ENCODE measurements around the gene IGSF3.
"Not testable (repeated sequence)": the region's sequence is repeated elsewhere in the genome, so short reads cannot be mapped to it uniquely, and the experiment has no call there.

IGSF3 gene

DNA sequence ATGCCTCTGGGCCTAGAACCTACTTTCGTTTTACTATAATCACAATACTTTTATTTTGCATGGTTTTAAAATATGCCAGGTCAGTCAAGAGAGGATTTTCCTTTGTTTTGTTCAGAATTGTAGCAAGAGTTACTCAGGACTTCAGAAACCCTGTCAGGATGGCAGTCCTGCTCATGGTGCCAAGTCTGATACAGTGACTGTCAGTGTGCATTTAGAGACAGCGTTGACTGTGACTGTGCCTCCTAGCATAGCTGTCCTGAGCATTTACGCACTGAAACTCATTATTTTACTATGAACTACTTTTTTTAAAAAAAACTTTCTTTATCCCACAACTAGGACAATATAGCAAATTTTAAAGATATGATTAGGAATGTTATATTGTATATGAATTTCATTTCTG, 73.6 kb downstream of the IGSF3 start:
- DNase-seq = not testable (repeated sequence)

DNA sequence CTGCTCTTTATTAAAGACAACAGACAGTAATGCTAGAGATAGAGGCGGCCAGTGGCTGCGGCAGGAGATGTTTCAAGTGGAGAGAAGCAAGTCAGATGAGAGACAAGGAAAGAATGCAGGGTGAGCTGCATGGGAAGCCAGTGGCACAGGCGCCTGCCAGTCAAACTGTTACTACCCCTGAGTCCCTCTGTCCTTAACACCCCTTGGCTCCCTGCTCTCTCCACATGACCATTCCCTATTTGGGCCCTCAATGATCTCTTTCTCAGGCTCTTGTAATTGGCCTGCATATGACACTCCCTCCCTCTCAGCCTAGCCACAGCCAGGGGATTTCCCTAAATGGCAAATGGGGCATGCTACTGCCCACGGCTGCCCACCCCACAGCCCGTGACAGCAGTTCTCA, 74.1 kb downstream of the IGSF3 start:
- DNase-seq = not testable (repeated sequence)

DNA sequence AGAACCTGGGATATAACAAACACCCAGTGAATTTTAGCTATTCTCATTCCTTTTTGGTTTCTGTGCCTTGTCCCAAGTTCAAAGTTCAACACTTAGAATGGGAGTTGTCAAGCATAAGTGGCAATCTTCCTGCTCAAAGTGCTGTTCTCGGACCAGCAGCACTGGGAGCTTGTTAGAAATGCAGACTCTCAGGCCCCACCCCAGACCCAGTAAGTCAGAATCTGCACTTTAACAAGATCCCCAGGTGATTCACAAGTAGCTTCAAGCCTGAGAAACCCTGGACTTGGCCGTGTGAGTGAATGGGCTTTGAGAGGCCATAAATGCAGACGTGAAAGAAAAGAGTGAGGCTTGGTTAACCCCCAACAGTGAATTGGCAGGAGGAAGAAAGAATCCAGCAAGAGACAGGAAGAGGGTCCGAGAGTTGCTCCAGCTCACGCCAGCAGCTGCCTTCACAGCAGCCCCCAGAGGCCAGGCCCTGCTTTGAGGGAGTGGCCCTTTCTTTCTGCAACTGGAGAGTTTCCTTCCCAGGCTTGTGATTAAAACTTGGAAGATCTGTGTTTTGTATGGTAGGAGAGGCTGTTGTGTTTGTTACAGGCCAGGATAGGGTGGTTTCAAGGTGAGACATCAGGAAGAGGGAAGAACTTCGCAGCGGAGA, 75.5 kb downstream of the IGSF3 start:
- not testable (repeated sequence) for DNase-seq

DNA sequence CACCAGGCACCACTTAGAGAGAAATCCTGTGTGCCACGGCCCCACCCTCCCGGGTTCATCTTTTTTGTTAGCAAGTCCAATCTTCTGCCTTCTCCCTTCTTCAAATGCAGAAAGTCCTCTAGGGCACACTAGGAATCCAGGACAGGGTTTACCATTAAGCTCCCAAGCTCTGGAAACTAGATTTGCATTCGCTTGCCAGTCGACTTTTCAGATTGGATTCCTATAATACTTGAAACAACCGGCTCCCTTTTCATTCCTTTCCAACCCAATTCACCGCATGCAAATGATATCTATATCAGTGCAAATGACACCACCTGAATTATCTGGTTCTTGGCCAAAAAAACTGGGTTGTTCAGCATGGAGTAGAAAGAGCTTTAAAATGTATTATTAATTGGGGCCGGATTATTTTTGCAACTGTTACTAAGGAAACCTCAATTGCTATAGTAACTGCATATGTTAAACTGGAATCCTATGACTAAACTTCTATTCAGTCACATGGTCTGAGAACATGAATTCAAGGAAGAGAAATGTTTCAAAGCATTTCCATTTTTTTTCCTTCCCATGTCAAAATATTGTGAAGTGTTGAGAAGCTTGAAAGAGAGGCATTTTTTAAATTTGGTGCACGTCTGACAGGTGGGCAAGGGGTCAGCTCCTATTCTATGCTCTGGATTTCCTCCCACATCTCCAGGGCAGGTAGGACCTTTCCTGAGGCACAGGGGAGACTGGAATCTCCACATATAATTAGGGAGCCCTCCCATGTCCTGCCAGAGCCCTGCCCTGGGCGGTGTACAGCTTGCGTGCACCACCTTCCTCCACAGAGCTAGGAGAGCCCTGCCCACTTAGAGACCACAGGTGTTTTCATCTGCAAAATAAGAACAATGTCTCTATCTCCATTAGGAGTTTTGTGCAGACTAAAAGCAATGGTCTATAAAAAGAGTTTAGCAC, 76.3 kb downstream of the IGSF3 start:
- not testable (repeated sequence) for DNase-seq

DNA sequence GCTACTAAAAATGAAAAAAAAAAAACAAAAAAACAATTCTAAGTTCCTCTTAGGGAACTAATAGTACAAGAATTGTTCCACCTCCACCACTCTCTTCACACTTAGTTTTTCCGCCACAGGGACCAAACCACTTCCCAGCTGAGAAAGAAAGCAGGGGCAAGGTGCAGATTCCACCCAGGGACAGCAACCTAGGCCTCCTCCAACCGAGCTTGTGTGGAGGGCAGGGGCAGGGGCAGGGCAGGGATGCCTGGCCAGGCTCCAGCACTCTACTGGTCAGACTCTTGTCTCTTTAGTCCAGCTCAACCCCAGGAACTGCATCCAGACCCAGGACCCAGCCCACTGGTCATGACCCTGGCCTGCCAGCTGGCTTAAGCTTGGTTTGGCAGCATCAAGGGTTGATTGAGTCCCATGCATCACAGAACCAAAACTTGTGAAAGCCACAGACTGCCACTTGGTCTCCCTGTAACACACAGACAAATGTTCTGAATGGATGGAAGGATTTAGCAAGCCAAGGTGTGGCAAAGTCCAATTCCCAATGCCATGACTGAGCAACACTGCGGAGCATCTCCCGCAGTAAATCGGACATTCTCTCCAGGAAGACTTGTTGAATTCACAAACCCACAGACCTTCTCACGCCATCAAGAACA, 77.1 kb downstream of the IGSF3 start:
- DNase-seq = not testable (repeated sequence)

DNA sequence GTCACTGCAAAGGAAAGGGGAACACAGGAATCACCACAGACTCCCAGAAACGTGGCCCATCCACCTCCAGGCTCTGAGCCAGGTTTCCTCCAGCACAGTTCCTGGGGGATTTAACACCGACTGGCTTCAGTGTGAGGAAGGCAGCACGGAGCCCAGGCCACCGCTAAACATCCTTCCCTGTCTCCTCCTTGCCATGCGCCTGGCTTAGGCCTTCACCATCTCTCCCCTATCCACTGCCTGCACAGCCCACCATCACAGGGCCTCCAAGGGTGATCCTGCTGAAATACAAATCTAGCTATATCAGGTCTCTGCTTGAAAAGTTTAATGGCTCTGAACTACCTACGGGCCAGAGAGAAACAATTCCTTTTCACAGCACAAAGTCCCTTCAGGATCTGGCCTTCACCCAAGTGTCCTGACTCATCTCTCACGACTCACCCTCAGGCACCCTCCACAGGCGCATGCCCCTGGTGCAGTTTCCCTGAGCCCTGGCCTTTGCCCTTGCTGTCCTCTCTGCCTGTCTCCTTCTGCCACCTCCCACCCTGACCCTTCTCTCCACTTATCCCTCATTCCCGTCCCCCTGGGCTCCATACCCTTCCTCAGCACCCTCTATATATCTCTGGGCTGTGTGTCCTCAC, 78.3 kb downstream of the IGSF3 start:
- not testable (repeated sequence) for DNase-seq

DNA sequence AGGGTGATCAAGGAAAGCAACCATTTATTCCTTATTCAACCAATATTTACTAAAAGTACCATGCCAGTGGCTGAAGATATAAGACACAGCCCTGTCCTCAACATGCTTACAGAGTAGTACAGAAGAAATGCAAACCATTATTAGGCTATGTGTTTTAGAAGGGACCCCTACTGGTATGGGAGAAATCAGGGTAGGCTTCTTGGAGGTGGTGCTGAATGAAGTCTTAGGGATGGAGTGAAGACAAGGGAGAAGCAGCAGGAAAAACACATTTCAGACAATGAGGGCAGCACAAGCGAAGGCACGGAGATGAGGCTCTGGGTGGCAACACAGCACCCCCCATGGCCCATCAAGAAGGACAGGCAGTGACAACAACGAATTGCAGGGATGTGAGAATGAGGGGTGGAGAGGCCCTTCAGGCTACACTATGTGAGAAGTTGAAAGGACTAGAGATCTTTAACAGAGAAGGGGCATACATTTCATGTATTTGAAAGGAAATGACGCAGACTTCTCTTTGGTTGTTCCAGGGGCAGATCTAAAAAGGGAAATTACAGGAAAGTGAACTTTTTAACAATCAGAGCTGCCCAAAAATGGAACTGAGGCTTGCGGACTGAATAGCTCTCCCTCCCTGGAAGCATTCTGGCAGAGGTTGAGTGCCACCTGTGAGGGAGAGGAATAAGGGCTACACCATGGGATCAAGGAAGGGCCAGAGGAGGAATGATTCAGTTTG, 79.9 kb downstream of the IGSF3 start:
- no peak for DNase-seq

DNA sequence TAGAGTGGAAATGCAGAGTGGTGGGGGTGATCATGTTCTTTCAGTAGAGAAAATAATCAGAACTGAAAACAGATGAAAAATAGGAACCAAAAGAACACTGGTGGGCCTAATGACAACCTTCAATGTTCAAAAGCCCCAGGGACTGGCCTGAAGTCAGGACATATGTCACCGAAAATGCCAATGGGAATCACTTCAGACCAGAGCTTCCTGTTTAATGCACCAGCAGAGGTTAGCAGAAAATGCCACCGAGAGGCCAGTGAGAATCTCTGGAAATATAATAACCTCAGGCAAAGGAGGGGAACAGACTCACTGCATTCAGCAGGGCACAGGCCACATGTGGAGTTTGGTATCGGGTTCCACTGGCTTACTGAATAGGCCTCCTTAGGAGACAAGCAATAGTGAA, 80.8 kb downstream of the IGSF3 start:
- no peak for DNase-seq

DNA sequence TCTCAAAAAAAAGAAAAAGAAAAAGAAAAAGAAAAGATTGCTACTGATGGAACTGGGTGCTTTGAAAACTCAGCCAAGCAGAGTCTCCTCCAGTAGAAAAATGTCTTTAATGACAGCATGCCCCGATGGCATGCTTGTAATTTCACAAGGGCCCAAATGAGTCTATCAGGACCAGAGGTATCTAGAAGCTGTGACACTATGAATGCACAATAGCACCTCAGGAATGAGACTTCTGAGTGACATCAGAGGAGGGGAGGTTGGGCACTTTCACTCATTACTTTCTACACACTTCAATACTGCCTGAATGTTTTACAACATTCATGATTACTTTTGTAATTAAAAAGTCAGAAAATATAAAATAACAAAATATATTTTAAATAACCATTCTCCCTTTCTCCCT, 81.6 kb downstream of the IGSF3 start:
- no peak for DNase-seq

DNA sequence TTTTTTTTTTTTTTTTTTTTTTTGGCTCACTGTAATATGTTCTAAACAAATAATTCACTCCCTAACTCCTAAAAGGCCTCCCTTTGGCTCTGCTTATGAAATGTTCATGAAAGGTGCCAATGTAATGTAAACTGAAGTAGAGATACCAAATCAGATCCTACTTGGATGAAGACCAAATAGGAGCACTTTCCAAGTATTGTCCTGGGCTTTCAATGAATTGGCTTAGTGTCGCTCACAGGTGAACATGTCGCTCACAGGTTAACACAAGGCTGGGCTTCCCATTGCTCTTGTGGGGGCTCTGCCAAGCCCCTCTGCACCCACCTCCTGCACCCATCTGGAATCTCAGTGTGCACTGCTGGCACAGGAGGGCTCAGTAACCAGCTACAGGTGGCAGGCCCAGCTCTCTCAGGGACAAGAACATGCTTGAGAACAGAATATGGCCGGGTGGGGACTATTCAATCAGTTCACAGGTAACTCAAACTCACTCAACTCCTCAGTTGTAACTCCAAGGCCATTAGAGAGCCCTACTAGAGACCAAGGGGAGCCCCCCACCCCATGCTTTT, 86.1 kb downstream of the IGSF3 start:
- no peak for DNase-seq

DNA sequence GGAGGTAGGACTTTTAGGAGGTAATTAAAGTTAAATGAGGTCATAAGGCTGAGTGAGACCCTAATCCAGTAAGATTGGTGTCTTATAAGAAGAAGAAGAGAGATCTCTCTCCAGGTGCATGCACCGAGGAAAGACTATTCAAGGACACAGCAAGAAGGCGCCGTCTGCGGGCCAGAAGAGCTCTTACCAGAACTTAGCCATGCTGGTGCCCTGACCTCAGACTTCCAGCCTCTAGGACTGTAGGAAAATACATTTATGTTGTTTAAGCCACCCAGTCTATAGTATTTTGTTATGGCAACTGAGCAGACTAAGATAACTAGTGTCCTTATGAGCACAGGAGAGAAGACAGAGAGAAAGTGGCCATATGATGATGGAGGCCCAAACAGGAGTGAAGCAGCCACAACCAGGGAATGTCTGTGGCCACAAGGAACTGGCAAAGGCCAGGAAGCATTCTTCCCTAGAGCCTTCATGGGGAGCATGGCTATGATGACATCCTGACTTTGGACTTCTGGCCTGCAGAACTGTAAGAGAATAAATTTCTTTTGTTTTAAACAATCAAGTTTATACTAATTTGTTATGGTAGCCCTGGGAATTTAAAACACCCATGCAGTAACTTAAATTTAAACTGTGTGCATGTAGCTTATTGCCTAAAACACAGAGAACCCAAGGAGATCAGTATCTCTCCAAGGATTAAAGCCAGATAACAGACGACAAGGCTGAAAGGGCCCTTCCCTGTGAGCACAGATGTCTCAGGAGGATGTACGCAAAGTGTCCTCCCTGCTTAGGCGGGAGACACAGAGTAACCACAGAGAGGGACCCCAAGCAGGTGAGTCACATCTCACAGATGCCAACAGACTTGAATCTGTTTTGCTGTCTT, 86.8 kb downstream of the IGSF3 start:
- no peak for DNase-seq

DNA sequence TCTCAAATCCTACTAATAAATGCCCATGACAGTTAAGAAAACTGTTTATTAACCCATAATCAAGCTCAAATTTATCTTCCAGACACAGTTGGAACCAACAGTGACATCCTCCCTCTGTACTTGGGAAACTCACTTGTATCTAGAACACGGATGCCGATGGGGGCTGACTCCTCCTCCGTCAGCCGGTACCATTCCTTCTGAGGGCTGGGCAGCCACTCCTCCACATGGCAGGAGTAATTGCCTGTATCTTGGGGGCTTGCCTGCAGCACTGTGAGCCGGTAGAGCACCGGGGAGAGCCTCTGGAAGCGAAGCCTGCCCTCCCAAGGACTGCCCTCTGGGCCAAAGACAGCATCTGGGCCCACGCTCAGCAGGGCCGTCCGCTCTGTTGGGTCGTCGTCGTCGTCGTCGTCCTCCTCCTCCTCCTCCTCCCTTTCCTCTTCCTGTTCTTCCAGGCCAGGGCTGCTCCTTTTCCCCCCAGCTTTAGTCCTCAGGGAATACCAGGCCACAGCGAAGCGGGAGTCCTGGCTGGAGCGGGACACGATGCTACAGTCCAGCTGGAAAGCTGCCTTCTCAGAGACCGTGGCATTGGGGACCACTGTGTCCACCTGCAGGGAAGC, 88.2 kb downstream of the IGSF3 start:
- no peak for DNase-seq

DNA sequence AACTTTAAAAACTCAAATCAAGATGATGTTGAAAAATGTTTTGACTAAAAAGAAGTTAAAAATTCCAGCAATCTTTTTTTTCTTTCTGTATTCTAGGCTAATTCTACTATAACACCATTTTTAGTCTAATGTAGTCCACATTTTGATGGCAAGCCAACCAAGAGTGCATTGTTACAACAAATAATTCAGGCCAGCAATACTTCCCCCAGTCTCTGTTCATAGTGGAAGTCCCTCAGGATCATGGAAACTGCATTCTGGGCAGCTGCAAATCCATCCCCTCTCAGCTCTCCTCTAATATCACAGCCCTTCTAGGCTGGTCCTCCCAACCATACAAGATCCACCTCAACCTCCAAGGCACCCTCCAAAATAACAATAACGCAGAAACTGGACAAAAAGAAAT, 89.0 kb downstream of the IGSF3 start:
- DNase-seq = no peak

DNA sequence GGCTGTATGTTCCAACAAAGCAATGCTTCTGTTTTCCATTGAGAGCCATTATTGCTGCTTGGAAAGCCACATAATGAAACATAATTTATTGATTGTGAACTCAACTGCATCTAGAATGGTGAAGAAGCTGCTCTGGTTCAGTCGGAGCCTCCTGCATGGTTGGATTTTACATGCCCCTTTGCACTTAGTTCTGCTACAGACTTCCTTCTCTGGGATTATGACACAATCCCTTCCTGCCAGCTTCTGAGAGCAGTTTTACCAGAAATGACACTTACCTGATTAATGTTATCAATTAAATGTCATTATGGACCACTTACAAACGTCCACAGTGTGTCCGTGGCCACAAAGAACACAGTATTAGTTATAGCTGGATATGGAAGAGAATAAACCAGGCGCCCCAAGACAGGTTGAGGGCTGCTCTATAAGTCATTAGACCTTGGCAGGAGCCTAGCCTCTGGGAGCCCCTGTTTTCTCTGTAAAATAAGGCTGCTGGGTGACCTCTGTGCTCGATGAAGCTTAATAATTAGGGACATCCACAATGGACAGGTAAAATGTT, 89.7 kb downstream of the IGSF3 start:
- no peak for DNase-seq

DNA sequence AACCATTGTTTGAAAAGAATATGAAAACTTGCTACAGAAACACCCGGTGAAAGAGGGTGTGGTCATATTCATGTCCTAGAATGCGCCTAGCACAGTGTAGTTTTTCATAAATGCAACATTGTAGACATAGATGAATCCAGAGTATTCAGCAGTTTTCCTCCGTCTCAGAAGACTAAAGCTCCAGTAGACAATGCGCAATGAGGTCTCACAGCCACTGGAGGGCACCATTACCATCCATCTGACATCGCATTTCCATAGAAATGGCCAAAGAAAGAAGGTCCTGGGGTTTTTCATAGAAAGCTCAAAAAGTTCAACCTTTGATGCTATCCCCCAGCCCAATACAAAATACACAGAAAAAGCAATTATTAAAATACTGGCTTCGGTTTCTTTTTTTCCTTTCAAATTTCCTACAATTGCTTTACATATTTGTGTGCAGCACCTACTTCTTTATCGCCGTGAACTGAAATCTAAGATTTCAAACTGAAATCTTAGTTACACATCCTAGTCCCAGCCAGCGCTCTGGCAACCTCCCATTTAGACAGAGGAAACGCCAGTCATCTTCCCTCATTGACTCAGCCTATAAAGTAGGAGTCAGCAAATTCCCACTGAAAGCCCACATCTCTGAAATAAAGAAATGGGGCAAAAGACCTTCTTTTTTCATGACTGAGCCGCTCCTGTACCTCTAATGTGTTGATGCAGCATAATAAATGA, 92.8 kb downstream of the IGSF3 start:
- peak; percentile 71 for DNase-seq

DNA sequence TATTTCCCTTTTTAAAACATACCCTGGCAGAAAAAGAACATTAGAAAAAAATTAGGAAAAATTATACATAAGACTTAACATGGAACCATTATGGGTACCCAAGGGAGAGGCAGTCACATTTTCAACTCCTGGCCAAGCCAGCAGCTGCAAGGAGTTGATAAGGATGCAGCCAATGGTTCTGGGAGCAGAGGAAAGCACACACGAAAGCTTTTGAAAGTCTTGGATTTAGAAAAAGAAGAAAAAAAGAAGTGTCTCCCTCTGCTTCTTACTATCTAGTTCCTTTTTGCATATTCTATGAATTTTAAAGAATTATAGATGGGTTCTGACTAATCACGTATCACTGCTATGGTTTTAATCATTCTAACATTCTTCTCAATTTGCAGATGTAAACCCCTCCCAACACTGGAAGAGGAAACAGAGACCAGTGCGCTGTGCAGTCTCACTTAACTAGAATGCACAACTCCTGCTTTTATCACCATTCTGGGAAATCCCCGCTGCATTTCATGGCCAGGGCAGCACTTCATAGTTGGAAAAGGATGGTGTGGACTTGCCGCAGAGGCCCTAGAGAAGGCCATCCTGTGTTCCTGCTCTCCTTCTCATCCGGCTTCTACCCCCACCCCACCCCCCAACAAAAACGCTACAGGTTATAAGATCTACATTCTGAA, 94.0 kb downstream of the IGSF3 start:
- DNase-seq = no peak

DNA sequence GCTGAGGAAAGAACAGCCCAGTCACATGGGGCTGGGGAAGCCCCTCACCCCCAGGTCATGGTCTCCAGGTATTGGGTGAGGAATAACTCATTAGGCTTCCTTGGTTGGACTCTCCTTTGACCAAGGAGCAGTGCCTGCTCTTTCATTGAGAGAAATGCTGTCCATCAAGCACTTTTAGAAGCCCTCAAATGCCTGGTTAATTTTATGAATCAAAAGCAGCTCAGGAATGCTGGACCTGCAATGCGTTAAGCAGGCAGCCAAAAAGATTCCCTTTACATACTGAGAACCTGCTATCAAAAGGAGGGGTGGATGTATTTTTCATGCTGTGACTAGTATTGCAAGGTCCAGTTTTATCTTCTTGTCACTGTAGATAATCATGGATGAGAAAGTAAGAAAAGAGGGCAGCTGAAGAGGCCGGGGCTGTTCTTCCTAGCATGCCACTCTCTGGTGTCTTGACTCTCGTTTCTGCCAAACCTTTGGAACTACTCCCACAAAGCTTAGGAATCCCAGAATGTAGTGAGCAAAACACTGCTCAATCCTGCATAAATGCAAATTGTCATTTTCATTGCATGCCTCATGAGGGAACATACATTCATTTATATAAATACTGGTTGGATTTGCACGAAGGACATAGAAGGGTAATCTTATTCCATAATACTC, 94.6 kb downstream of the IGSF3 start:
- DNase-seq = no peak

DNA sequence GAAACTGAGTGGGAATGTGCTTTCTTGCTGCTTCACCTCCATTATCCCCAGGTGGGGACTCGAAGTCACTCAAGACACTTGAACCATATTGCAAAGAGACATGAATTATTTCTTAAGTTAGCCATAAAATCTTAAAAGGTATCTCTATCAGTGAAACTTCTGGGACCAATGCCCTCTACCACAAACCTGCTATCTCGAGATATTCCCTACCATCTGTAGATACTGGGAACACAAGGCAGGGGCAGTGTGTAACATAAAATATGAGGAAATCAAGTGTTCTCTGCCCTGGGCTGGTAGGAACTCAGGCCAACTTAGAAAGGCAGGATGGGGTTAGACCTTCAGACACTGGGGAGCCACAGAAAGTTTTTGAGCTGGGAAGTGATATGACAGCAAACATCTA, 95.4 kb downstream of the IGSF3 start:
- DNase-seq = no peak
